ENCODE data around the gene MRGPRE.

MRGPRE gene

DNA sequence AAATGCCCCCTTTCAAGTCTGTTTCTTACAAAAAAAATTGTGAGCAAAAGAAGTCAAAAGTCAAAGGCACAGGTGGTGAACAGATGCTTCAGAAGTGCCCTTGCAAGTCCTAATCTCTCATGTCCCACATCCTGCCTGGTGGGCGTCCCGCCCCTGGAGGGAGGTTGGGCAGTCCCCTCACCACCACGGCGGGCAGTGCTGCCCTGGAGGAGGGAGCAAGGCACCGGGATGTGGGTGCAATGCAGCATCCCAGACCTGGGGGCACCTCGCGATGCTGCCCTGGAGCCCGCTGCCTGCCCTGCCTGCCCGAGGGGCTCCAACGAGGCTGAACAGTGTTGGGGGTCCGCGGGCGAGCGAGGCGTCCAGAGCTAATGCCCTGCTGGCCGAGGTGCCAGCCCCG, 29.5 kb downstream of the MRGPRE start:
- Histone ChIP-seq H3K9me3 (ENCODE audit: control insufficient read depth, low read length) (no peaks in the 10 kb centered on the region), H3K4me1 (ENCODE audit: control insufficient read depth, insufficient read depth, low read length) (peaks cover 10% of the 10 kb centered on the region), H3K27ac (ENCODE audit: insufficient read depth, low read depth, low read length, poor library complexity, severe bottlenecking) (no peak overlapping the region), H3K36me3 (ENCODE audit: control insufficient read depth, insufficient read depth, low read length) (no peaks in the 10 kb centered on the region), H3K27me3 (ENCODE audit: control insufficient read depth, insufficient read depth, low read length, poor library complexity, severe bottlenecking) (peaks cover 42% of the 10 kb centered on the region), H3K4me3 (ENCODE audit: insufficient read depth, low read depth, low read length) (peak overlapping the region; percentile 41)
- WGBS, 2 experiments = 8 to 9% methylated on average over 17 of the region's 17 CpGs

DNA sequence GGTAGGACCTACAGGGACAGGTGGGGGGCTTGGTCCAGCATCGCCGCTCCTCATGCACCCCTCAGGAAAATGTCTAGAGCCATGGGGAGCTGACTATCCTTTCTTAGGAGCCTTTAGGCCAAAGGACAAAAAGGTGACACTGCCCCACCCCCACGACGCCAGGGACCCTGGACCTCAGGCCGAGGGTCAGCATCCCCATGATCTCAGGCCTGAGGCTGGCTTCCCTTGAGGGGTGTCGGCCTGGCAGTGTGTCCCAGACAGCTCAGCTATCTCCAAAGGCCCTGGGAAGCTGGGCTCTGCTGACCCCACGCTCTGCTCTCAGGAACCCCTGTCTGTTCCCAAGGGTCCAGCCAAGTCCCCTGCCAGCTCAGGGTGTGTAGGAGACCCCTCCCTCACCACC, 29.9 kb downstream of the MRGPRE start:
- H3K9me3 ChIP-seq (ENCODE audit: control insufficient read depth, low read length) = no peaks in the 10 kb centered on the region
- WGBS, 2 experiments = 81 to 84% methylated on average over 7 of the region's 7 CpGs
- H3K27ac ChIP-seq (ENCODE audit: insufficient read depth, low read depth, low read length, poor library complexity, severe bottlenecking) = no peak overlapping the region
- H3K4me3 ChIP-seq (ENCODE audit: insufficient read depth, low read depth, low read length) = no peak overlapping the region
- H3K27me3 ChIP-seq (ENCODE audit: control insufficient read depth, insufficient read depth, low read length, poor library complexity, severe bottlenecking) = peaks cover 42% of the 10 kb centered on the region
- no peaks in the 10 kb centered on the region for H3K36me3 ChIP-seq (ENCODE audit: control insufficient read depth, insufficient read depth, low read length)
- peaks cover 10% of the 10 kb centered on the region for H3K4me1 ChIP-seq (ENCODE audit: control insufficient read depth, insufficient read depth, low read length)

DNA sequence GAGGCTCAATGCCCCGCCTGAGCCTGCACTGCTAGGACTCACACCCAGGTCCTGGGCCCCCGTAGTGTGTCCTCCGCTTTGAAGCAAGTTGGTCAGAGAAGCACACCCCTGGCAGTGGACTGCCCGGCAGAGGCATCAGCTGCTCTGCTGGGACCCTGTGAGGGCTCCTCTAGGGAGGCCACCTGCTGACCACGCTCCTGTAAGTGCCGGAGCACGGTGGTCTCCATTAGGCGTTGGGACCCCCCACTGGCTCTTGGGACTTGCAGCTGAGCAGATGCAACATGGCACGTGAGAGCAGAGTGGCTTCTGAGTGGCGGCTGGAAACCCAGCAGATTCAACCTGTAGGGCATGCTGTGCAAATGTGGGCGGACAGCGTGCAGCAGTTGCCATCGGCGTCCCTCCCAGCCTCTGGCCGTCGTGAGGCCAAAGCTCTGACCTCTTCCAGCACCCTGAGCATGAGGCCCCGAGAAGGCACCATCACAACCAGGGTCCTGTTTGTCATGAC, 30.5 kb downstream of the MRGPRE start:
- Histone ChIP-seq H3K4me3 (ENCODE audit: insufficient read depth, low read depth, low read length) (no peak overlapping the region), H3K27ac (ENCODE audit: insufficient read depth, low read depth, low read length, poor library complexity, severe bottlenecking) (no peak overlapping the region), H3K27me3 (ENCODE audit: control insufficient read depth, insufficient read depth, low read length, poor library complexity, severe bottlenecking) (peaks cover 42% of the 10 kb centered on the region), H3K9me3 (ENCODE audit: control insufficient read depth, low read length) (no peaks in the 10 kb centered on the region), H3K4me1 (ENCODE audit: control insufficient read depth, insufficient read depth, low read length) (peaks cover 10% of the 10 kb centered on the region), H3K36me3 (ENCODE audit: control insufficient read depth, insufficient read depth, low read length) (no peaks in the 10 kb centered on the region)
- WGBS, 2 experiments = 85 to 86% methylated on average over 17 of the region's 17 CpGs

DNA sequence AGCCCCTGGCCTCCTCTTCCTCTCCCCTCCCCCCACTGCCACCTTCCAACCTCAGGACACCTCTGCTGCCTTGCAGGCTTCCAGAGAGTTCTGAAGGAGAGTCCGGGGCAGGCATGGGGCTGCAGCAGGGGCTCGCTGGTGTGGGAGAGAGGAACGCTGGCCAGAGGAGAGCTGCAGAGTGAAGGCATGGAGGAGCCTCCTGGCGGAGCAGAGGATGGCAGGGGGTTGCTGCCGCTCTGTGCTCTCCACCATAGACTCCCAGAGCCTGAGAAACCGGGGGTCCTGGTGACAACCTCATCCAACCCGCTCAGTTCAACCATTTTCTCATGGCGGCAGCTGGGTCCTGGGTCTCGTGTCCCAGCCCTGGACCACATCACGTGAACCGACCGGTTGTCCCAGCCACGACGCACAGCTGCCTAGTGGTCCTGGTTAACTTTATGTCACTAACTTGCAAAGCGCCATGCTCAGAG, 31.1 kb downstream of the MRGPRE start:
- peaks cover 42% of the 10 kb centered on the region for H3K27me3 ChIP-seq (ENCODE audit: control insufficient read depth, insufficient read depth, low read length, poor library complexity, severe bottlenecking)

DNA sequence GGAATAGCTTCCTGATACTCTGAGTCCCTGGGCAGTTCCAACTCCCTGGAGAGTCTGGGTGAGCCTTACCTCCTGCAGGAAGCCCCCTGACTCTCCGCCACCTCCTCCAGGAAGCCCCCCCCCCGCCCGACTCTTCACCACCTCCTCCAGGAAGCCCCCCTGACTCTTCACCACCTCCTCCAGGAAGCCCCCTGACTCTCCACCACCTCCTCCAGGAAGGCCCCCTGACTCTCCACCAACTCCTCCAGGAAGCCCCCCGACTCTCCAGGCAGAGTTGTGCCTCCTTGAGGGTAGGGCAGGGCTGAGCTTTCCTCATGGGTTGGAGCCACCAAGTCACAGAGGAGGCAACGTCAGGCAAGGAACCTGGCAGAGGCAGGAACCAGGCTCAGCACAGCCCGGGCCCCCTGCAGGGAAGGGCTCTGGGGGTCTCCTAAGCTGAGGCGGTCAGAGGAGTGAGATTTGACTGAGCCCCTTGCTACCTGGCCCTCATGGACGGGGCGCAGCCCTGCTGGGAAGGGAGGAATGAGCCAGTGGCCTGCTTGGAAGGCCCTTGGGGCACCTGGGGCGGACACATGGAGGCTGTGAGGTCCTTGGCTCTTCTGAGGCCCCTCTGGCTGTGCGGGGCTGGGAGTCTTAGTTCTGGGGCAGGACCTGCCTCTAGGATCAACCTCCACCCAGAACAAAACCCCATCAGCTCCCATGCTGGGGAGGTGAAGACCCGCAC, 31.7 kb downstream of the MRGPRE start:
- Histone ChIP-seq H3K4me1 (ENCODE audit: control insufficient read depth, insufficient read depth, low read length) (peaks cover 10% of the 10 kb centered on the region), H3K9me3 (ENCODE audit: control insufficient read depth, low read length) (no peaks in the 10 kb centered on the region), H3K4me3 (ENCODE audit: insufficient read depth, low read depth, low read length) (no peak overlapping the region), H3K27ac (ENCODE audit: insufficient read depth, low read depth, low read length, poor library complexity, severe bottlenecking) (no peak overlapping the region), H3K36me3 (ENCODE audit: control insufficient read depth, insufficient read depth, low read length) (no peaks in the 10 kb centered on the region), H3K27me3 (ENCODE audit: control insufficient read depth, insufficient read depth, low read length, poor library complexity, severe bottlenecking) (peaks cover 42% of the 10 kb centered on the region)
- 89 to 93% methylated on average over 10 of the region's 12 CpGs for WGBS, 2 experiments

More for the DNA sequence above, 31.1 kb downstream of the MRGPRE start:
- H3K4me1 ChIP-seq (ENCODE audit: control insufficient read depth, insufficient read depth, low read length) = peaks cover 10% of the 10 kb centered on the region
- no peak overlapping the region for H3K27ac ChIP-seq (ENCODE audit: insufficient read depth, low read depth, low read length, poor library complexity, severe bottlenecking)
- 90 to 92% methylated on average over 15 of the region's 15 CpGs for WGBS, 2 experiments
- H3K4me3 ChIP-seq (ENCODE audit: insufficient read depth, low read depth, low read length) = no peak overlapping the region
- H3K36me3 ChIP-seq (ENCODE audit: control insufficient read depth, insufficient read depth, low read length) = no peaks in the 10 kb centered on the region
- H3K9me3 ChIP-seq (ENCODE audit: control insufficient read depth, low read length) = no peaks in the 10 kb centered on the region

DNA sequence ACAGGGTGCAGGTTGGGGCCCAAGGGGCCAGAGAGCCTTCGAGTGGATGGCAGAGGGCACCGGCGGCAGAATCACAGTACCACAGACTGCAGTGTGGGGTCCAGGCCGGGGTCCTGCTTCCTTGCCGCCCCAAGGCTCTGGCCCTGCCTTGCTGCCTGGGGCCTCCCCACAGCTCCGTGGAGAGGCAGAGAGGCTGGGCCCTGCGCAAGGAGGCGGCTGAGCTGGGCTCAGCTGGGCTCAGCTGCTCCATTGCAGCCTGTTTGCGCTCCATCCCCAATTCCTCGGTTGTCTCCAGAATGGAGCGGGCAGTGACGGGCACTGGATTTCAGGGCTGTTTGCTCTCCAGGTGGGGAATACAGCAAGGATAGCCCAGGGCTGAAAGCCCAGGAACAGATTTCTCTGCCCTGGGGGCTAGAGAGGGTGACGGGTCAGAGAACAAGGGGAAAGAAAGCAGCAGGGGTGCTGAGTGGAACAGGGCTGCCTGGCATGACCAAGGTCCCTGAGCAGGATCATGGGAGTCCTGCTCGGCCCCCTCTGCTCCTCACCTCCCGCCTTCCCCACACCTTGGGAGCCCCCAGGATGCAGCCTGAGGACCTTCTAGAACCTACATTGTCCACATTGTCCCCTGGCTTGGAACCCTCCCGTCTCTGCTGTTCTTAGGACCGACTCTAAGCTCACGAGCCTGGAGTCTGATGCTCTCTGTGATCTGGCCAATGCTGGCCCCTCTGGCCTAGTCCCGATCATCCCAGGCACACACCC, 32.5 kb downstream of the MRGPRE start:
- Histone ChIP-seq H3K9me3 (ENCODE audit: control insufficient read depth, low read length) (no peaks in the 10 kb centered on the region), H3K36me3 (ENCODE audit: control insufficient read depth, insufficient read depth, low read length) (no peaks in the 10 kb centered on the region), H3K4me3 (ENCODE audit: insufficient read depth, low read depth, low read length) (no peak overlapping the region), H3K4me1 (ENCODE audit: control insufficient read depth, insufficient read depth, low read length) (peaks cover 10% of the 10 kb centered on the region), H3K27me3 (ENCODE audit: control insufficient read depth, insufficient read depth, low read length, poor library complexity, severe bottlenecking) (peaks cover 34% of the 10 kb centered on the region), H3K27ac (ENCODE audit: insufficient read depth, low read depth, low read length, poor library complexity, severe bottlenecking) (no peak overlapping the region)
- WGBS, 2 experiments = 88 to 89% methylated on average over 19 of the region's 19 CpGs

DNA sequence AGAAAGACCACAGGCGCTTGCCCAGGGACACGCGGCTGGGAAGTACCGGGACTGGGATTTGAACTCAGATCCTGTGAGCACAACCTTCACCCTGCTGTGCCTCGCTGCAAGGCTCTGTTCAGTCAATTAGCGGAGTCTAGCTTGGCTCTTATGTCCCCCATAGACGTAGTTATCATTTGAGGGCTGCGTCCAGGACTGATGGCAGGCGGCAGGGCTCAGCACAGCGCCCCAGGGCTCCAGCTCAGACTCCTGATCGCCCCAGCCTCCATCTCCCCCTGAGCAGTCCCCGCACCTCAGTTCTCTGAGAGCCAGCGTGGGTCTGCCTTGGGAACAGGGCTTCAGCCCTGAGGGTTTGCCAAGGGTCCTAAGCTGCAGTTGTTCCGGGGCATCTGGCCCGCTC, 33.4 kb downstream of the MRGPRE start:
- Histone ChIP-seq H3K36me3 (ENCODE audit: control insufficient read depth, insufficient read depth, low read length) (no peaks in the 10 kb centered on the region), H3K9me3 (ENCODE audit: control insufficient read depth, low read length) (no peaks in the 10 kb centered on the region), H3K27ac (ENCODE audit: insufficient read depth, low read depth, low read length, poor library complexity, severe bottlenecking) (no peak overlapping the region), H3K4me3 (ENCODE audit: insufficient read depth, low read depth, low read length) (no peak overlapping the region), H3K4me1 (ENCODE audit: control insufficient read depth, insufficient read depth, low read length) (peaks cover 10% of the 10 kb centered on the region), H3K27me3 (ENCODE audit: control insufficient read depth, insufficient read depth, low read length, poor library complexity, severe bottlenecking) (peaks cover 25% of the 10 kb centered on the region)
- 95% methylated on average over 15 of the region's 15 CpGs for WGBS, 2 experiments

DNA sequence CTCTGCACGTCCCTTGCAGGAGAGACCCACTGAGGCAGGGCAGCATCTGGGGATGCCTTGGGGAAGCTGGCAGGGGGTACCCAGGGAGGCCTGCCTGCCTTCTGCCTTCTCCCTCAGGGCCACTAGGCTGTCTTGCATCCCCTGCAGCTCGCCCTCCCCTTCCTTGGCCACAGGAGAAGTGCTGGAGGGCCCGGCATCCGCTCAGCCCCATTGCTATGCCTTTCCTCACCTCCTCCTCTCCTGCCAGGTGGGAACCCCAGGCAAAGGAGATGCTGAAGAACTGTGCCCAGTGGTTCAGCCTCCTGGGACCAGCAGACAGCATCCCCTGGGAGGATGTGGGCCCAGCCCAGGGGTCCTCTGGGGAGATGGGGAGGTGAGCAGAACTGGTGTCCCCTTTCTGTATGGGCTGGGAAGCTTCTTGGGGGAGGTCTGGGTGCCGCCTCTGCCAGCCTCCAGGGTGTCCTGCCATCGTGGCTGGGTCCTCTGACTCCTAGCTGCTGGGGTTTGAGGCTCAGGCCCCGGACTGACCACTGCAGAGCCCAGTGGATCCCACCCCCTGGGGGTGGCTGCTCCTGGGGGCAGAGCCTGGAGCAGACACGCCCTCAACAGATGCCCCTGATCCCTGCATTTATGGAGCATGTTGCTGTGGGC, 34.2 kb downstream of the MRGPRE start:
- peaks cover 17% of the 10 kb centered on the region for H3K27me3 ChIP-seq (ENCODE audit: control insufficient read depth, insufficient read depth, low read length, poor library complexity, severe bottlenecking)
- WGBS, 2 experiments = 78 to 80% methylated on average over 8 of the region's 8 CpGs

DNA sequence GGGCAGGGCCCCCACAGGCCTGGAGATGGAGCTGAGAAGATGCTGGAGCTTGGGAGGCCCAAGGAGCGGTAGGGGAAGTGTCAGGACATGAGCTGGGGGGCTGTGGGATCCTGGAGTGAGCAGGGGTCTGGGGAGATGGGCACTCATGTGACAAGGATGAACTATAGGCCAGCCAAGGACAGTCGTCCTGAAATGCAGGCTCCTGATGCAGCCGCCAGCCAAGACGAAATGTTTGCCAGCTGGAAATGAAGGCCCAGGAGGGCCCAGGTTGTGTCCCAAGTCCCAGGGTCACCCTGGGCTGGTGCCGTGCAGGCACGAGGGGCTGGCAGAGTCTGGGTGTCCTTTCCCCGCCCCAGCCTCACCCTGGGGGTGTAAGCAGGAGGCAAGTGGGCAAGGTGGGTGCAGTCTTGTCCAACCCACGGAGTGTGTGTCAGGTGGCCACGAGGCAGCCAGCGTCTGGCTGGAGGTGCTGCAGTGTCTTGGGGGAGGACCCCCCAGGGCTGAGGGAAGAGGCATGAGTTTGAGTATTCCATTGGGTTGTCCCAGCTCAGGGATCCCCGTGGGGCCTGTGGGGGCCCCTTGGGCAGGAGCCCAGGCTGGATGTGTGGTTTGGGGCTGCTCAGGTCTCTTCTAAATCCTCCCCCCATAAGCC, 35.0 kb downstream of the MRGPRE start:
- Histone ChIP-seq H3K4me1 (ENCODE audit: control insufficient read depth, insufficient read depth, low read length) (peaks cover 6% of the 10 kb centered on the region), H3K4me3 (ENCODE audit: insufficient read depth, low read depth, low read length) (no peak overlapping the region), H3K36me3 (ENCODE audit: control insufficient read depth, insufficient read depth, low read length) (no peaks in the 10 kb centered on the region), H3K27me3 (ENCODE audit: control insufficient read depth, insufficient read depth, low read length, poor library complexity, severe bottlenecking) (peaks cover 9% of the 10 kb centered on the region), H3K27ac (ENCODE audit: insufficient read depth, low read depth, low read length, poor library complexity, severe bottlenecking) (no peak overlapping the region), H3K9me3 (ENCODE audit: control insufficient read depth, low read length) (no peaks in the 10 kb centered on the region)
- WGBS, 2 experiments = 92% methylated on average over 11 of the region's 11 CpGs

More for the DNA sequence above, 34.2 kb downstream of the MRGPRE start:
- Histone ChIP-seq H3K4me1 (ENCODE audit: control insufficient read depth, insufficient read depth, low read length) (peaks cover 12% of the 10 kb centered on the region), H3K36me3 (ENCODE audit: control insufficient read depth, insufficient read depth, low read length) (no peaks in the 10 kb centered on the region), H3K4me3 (ENCODE audit: insufficient read depth, low read depth, low read length) (no peak overlapping the region), H3K9me3 (ENCODE audit: control insufficient read depth, low read length) (no peaks in the 10 kb centered on the region), H3K27ac (ENCODE audit: insufficient read depth, low read depth, low read length, poor library complexity, severe bottlenecking) (no peak overlapping the region)

All from ectodermal cell (in vitro differentiated cells).